ENCODE measurements around the gene ARHGAP21. TPM values are rescaled to one million over a fixed set of nuclear protein-coding genes. Genes with fewer than 3 reads are reported as not detected.

Gene ARHGAP21
- total RNA-seq, 1 donor from 2014 or later, result 88.0 TPM

- peaks cover 15% of the 10 kb centered on the region for H3K36me3 Mint-ChIP-seq (ENCODE audit: insufficient read depth)
- TF ChIP-seq CTCF (IDR thresholded peaks at IDR 0.05; ENCODE audit: unreplicated experiment), result no peak
- H3K27ac Mint-ChIP-seq, result no peak overlapping the region
- no peak overlapping the region for H3K4me3 Mint-ChIP-seq (ENCODE audit: low read depth)
- DNase-seq (ENCODE audit: low spot score, unreplicated experiment), result no peak
- no peaks in the 10 kb centered on the region for H3K4me1 Mint-ChIP-seq (ENCODE audit: low read depth)
- no peaks in the 10 kb centered on the region for H3K27me3 Mint-ChIP-seq
- peaks cover 5% of the 10 kb centered on the region for H3K9me3 Mint-ChIP-seq (ENCODE audit: low read depth)
These were observed 72.9 kb downstream of the ARHGAP21 start for GRCh38 chr10:24650669-24651391.

- H3K4me1 Mint-ChIP-seq (ENCODE audit: low read depth), result no peaks in the 10 kb centered on the region
- no peaks in the 10 kb centered on the region for H3K27me3 Mint-ChIP-seq
- no peak for DNase-seq (ENCODE audit: low spot score, unreplicated experiment)
- H3K27ac Mint-ChIP-seq, result no peak overlapping the region
- TF ChIP-seq CTCF (IDR thresholded peaks at IDR 0.05; ENCODE audit: unreplicated experiment), result no peak
- no peak overlapping the region for H3K4me3 Mint-ChIP-seq (ENCODE audit: low read depth)
- no peaks in the 10 kb centered on the region for H3K9me3 Mint-ChIP-seq (ENCODE audit: low read depth)
- H3K36me3 Mint-ChIP-seq (ENCODE audit: insufficient read depth), result peaks cover 4% of the 10 kb centered on the region
These were observed 77.9 kb downstream of the ARHGAP21 start for GRCh38 chr10:24645784-24646183.

- Mint-ChIP-seq H3K27me3 (no peaks in the 10 kb centered on the region), H3K9me3 (ENCODE audit: low read depth) (no peaks in the 10 kb centered on the region), H3K4me3 (ENCODE audit: low read depth) (no peak overlapping the region), H3K27ac (no peak overlapping the region), H3K4me1 (ENCODE audit: low read depth) (no peaks in the 10 kb centered on the region), H3K36me3 (ENCODE audit: insufficient read depth) (peaks cover 4% of the 10 kb centered on the region)
- no peak for TF ChIP-seq CTCF (IDR thresholded peaks at IDR 0.05; ENCODE audit: unreplicated experiment)
- no peak for DNase-seq (ENCODE audit: low spot score, unreplicated experiment)
These were observed 78.7 kb downstream of the ARHGAP21 start for GRCh38 chr10:24645022-24645421.

GRCh38 chr10:24643679-24644209, 79.9 kb downstream of the ARHGAP21 start:
- Mint-ChIP-seq H3K27me3 (no peaks in the 10 kb centered on the region), H3K4me1 (ENCODE audit: low read depth) (no peaks in the 10 kb centered on the region), H3K27ac (no peak overlapping the region)

More at GRCh38 chr10:24643679-24644209, 79.9 kb downstream of the ARHGAP21 start:
- no peak for TF ChIP-seq CTCF (IDR thresholded peaks at IDR 0.05; ENCODE audit: unreplicated experiment)
- Mint-ChIP-seq H3K36me3 (ENCODE audit: insufficient read depth) (peaks cover 4% of the 10 kb centered on the region), H3K9me3 (ENCODE audit: low read depth) (no peaks in the 10 kb centered on the region), H3K4me3 (ENCODE audit: low read depth) (no peak overlapping the region)
- DNase-seq (ENCODE audit: low spot score, unreplicated experiment), result no peak
